ENCODE measurements around the gene GNPTG. TPM values are rescaled to one million over a fixed set of nuclear protein-coding genes. Genes with fewer than 3 reads are reported as not detected.

GNPTG gene
- total and polyA plus RNA-seq, 2 of the 13 experiments (the other 11 are each of a cell fraction or from before 2014, with no cell fraction given), result 22.7 to 71.1 TPM

- peaks cover 2% of the 10 kb centered on the region for H3K79me2 ChIP-seq (ENCODE audit: insufficient read depth, low read length)
- no peak overlapping the region for H2AFZ ChIP-seq (ENCODE audit: low read length)
- H3K9ac ChIP-seq (ENCODE audit: insufficient read depth, low read depth, low read length), result no peak overlapping the region
- in situ Hi-C loops (cut with HindIII; ENCODE audit: extremely low pct_ligation_motif_present, low pct_unique_long_range_greater_than_20kb) (no loop called here), intact Hi-C loops (cut with micrococcal nuclease; ENCODE audit: unreplicated experiment) (no loop called here)
- no TSS peak for BruUV-seq (replicated peaks)
- no peak overlapping the region for H3K4me3 ChIP-seq (replicated peaks in 1 of 3; ENCODE audit: insufficient read depth in 1 of 3, low read depth in 2 of 3, low read length in 3 of 3)
- peaks cover 21 to 40% of the 10 kb centered on the region in 2 experiments for H3K36me3 ChIP-seq (replicated peaks in 1 of 2; ENCODE audit: control insufficient read depth in 1 of 2, insufficient read depth in 2 of 2, low read length in 2 of 2)
- ChIA-PET CTCF (ENCODE audit: low intra/inter-chr PET ratio, low total read pairs) (no interaction called here), POLR2A (no interaction called here)
- H3K4me2 ChIP-seq (ENCODE audit: low read depth, low read length), result no peak overlapping the region
- no peaks in the 10 kb centered on the region for H3K9me3 ChIP-seq (ENCODE audit: low read length)
- no peak overlapping the region for H3K27ac ChIP-seq (ENCODE audit: extremely low read length, insufficient read depth, low read length)
- FAIRE-seq (no peak), DNase-seq (ENCODE audit: low spot score) (no peak), ATAC-seq (no peak)
- TF ChIP-seq FOXO4 (CRISPR knock-in tag; conservative IDR thresholded peaks at IDR 0.05) (no peak), AGO2 (optimal IDR thresholded peaks at IDR 0.05; ENCODE audit: low read depth, low read length) (peak; percentile 73), KDM2A (CRISPR knock-in tag; IDR thresholded peaks at IDR 0.05; ENCODE audit: borderline replicate concordance, low read depth) (0 out of 2 replicates have a peak, but pooled peaks have one; percentile 5), RBM22 (optimal IDR thresholded peaks at IDR 0.05; ENCODE audit: low read length) (peak; percentile 14)
- TF ChIP-seq, protein P1, sequence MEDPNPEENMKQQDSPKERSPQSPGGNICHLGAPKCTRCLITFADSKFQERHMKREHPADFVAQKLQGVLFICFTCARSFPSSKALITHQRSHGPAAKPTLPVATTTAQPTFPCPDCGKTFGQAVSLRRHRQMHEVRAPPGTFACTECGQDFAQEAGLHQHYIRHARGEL (CRISPR knock-in tag; IDR thresholded peaks at IDR 0.05), result no peak
- no peaks in the 10 kb centered on the region for H3K27me3 ChIP-seq (ENCODE audit: control insufficient read depth in 1 of 2, insufficient read depth in 2 of 2, low read length in 2 of 2)
- WGBS (ENCODE audit: low lambda C conversion rate), result 96% methylated on average over 14 of the region's 24 CpGs
- peaks cover 2% of the 10 kb centered on the region; the same call in 1 of the 2 replicates for H4K20me1 ChIP-seq (ENCODE audit: insufficient read depth, low read length)
- H3K4me1 ChIP-seq (ENCODE audit: insufficient read depth, low read length), result no peaks in the 10 kb centered on the region
Measured at GRCh38 chr16:1366712-1367299, 15.1 kb downstream of the GNPTG start.
